Measurements from ENCODE around the gene ARID1B. TPM values are rescaled to one million over a fixed set of nuclear protein-coding genes. Genes with fewer than 3 reads are reported as not detected.

Gene ARID1B
- total and polyA plus RNA-seq, 7 experiments from 2014 or later, result 17.5 to 164 (median 139) TPM

- intact Hi-C loops (cut with micrococcal nuclease), result no loop called here
- DNase-seq, result no peak
- Histone ChIP-seq H3K27ac (ENCODE audit: low read depth, low read length) (no peak overlapping the region), H3K9me3 (ENCODE audit: control insufficient read depth in 2 of 3, low read length in 3 of 3) (no peaks in the 10 kb centered on the region), H3K27me3 (ENCODE audit: control insufficient read depth in 2 of 2, insufficient read depth in 2 of 2, low read length in 2 of 2) (no peaks in the 10 kb centered on the region), H3K4me1 (ENCODE audit: control insufficient read depth in 2 of 2, insufficient read depth in 2 of 2, low read length in 2 of 2) (peaks cover 0 to 23% of the 10 kb centered on the region in 2 donors), H3K36me3 (ENCODE audit: control insufficient read depth in 2 of 3, insufficient read depth in 3 of 3, low read length in 3 of 3) (no peaks in the 10 kb centered on the region), H3K4me3 (ENCODE audit: low read length) (no peak overlapping the region)
- ChIA-PET POLR2A (no interaction called here), CTCF (no interaction called here)
- H3K9me3 Mint-ChIP-seq, result no peaks in the 10 kb centered on the region
- peaks cover 22 to 80% (median 70%) of the 10 kb centered on the region in 7 donors for H3K4me1 Mint-ChIP-seq
- no peak for ATAC-seq
- no peaks in the 10 kb centered on the region for H3K27me3 Mint-ChIP-seq
- peak overlapping the region in 5 of 9 donors; percentile 7 to 82 (median 35) for H3K27ac Mint-ChIP-seq
- peak overlapping the region in 3 of 10 donors; percentile 9 to 26 (median 10) for H3K4me3 Mint-ChIP-seq
- H3K36me3 Mint-ChIP-seq, result peaks cover 0 to 24% (median 5%) of the 10 kb centered on the region in 5 donors
Observed at GRCh38 chr6:156901309-156902019, 124.3 kb downstream of the ARID1B start.

GRCh38 chr6:156902782-156903181, 125.6 kb downstream of the ARID1B start:
- no peaks in the 10 kb centered on the region for H3K27me3 ChIP-seq (ENCODE audit: control insufficient read depth in 2 of 2, insufficient read depth in 2 of 2, low read length in 2 of 2)
- intact Hi-C loops (cut with micrococcal nuclease), result no loop called here
- Mint-ChIP-seq H3K4me1 (peaks cover 22 to 83% (median 76%) of the 10 kb centered on the region in 7 donors), H3K36me3 (peaks cover 0 to 33% (median 5%) of the 10 kb centered on the region in 5 donors), H3K27me3 (no peaks in the 10 kb centered on the region), H3K27ac (peak overlapping the region in 1 of 9 donors; percentile 82), H3K9me3 (no peaks in the 10 kb centered on the region), H3K4me3 (no peak overlapping the region)
- ChIA-PET CTCF (no interaction called here), POLR2A (interaction anchor here (1.0 kb wide), 1 partner anchor 118 kb away, joined by 3 read pairs; no protein-coding TSS in a partner anchor)
- no peaks in the 10 kb centered on the region for H3K9me3 ChIP-seq (ENCODE audit: control insufficient read depth in 2 of 3, low read length in 3 of 3)
- H3K27ac ChIP-seq (ENCODE audit: low read depth, low read length), result no peak overlapping the region
- H3K4me1 ChIP-seq (ENCODE audit: control insufficient read depth in 2 of 2, insufficient read depth in 2 of 2, low read length in 2 of 2), result peaks cover 0 to 23% of the 10 kb centered on the region in 2 donors
- ATAC-seq (no peak), DNase-seq (no peak)
- no peaks in the 10 kb centered on the region for H3K36me3 ChIP-seq (ENCODE audit: control insufficient read depth in 2 of 3, insufficient read depth in 3 of 3, low read length in 3 of 3)
- H3K4me3 ChIP-seq (ENCODE audit: low read length), result no peak overlapping the region

GRCh38 chr6:156904176-156904967, 127.2 kb downstream of the ARID1B start:
- intact Hi-C loops (cut with micrococcal nuclease), result no loop called here
- Histone ChIP-seq H3K9me3 (ENCODE audit: control insufficient read depth in 2 of 3, low read length in 3 of 3) (no peaks in the 10 kb centered on the region), H3K4me3 (ENCODE audit: low read length) (no peak overlapping the region), H3K27me3 (ENCODE audit: control insufficient read depth in 2 of 2, insufficient read depth in 2 of 2, low read length in 2 of 2) (no peaks in the 10 kb centered on the region), H3K27ac (ENCODE audit: low read depth, low read length) (no peak overlapping the region), H3K36me3 (ENCODE audit: control insufficient read depth in 2 of 3, insufficient read depth in 3 of 3, low read length in 3 of 3) (no peaks in the 10 kb centered on the region), H3K4me1 (ENCODE audit: control insufficient read depth in 2 of 2, insufficient read depth in 2 of 2, low read length in 2 of 2) (peaks cover 0 to 17% of the 10 kb centered on the region in 2 donors)
- H3K4me1 Mint-ChIP-seq, result peaks cover 19 to 85% (median 76%) of the 10 kb centered on the region in 7 donors
- ATAC-seq (no peak), DNase-seq (no peak)
- H3K9me3 Mint-ChIP-seq, result no peaks in the 10 kb centered on the region
- H3K36me3 Mint-ChIP-seq, result peaks cover 0 to 31% (median 5%) of the 10 kb centered on the region in 5 donors
- no peaks in the 10 kb centered on the region for H3K27me3 Mint-ChIP-seq
- H3K27ac Mint-ChIP-seq, result peak overlapping the region in 2 of 9 donors; percentile 1 to 18
- CTCF ChIA-PET, result no interaction called here
- H3K4me3 Mint-ChIP-seq, result no peak overlapping the region
- POLR2A ChIA-PET, result no interaction called here

GRCh38 chr6:156905801-156906200, 128.6 kb downstream of the ARID1B start:
- intact Hi-C loops (cut with micrococcal nuclease), result no loop called here
- ChIA-PET POLR2A (no interaction called here), CTCF (no interaction called here)
- H3K27me3 ChIP-seq (ENCODE audit: control insufficient read depth in 2 of 2, insufficient read depth in 2 of 2, low read length in 2 of 2), result no peaks in the 10 kb centered on the region
- no peak overlapping the region for H3K4me3 ChIP-seq (ENCODE audit: low read length)
- no peaks in the 10 kb centered on the region for H3K36me3 ChIP-seq (ENCODE audit: control insufficient read depth in 2 of 3, insufficient read depth in 3 of 3, low read length in 3 of 3)
- Mint-ChIP-seq H3K9me3 (no peaks in the 10 kb centered on the region), H3K4me1 (peaks cover 22 to 85% (median 76%) of the 10 kb centered on the region in 7 donors), H3K27ac (peak overlapping the region in 5 of 9 donors; percentile 20 to 69 (median 35)), H3K27me3 (no peaks in the 10 kb centered on the region), H3K36me3 (peaks cover 0 to 35% (median 5%) of the 10 kb centered on the region in 5 donors), H3K4me3 (no peak overlapping the region)
- no peak for DNase-seq
- H3K27ac ChIP-seq (ENCODE audit: low read depth, low read length), result no peak overlapping the region
- peaks cover 7 to 16% of the 10 kb centered on the region in 2 donors for H3K4me1 ChIP-seq (ENCODE audit: control insufficient read depth in 2 of 2, insufficient read depth in 2 of 2, low read length in 2 of 2)
- no peaks in the 10 kb centered on the region for H3K9me3 ChIP-seq (ENCODE audit: control insufficient read depth in 2 of 3, low read length in 3 of 3)
- no peak for ATAC-seq

- no peak for ATAC-seq
- no peaks in the 10 kb centered on the region for H3K9me3 ChIP-seq (ENCODE audit: control insufficient read depth in 2 of 3, low read length in 3 of 3)
- peaks cover 0 to 34% (median 5%) of the 10 kb centered on the region in 5 donors for H3K36me3 Mint-ChIP-seq
- H3K27ac ChIP-seq (ENCODE audit: low read depth, low read length), result no peak overlapping the region
- no peaks in the 10 kb centered on the region for H3K27me3 ChIP-seq (ENCODE audit: control insufficient read depth in 2 of 2, insufficient read depth in 2 of 2, low read length in 2 of 2)
- intact Hi-C loops (cut with micrococcal nuclease), result no loop called here
- H3K27ac Mint-ChIP-seq, result no peak overlapping the region
- no peak for DNase-seq
- H3K4me1 ChIP-seq (ENCODE audit: control insufficient read depth in 2 of 2, insufficient read depth in 2 of 2, low read length in 2 of 2), result peaks cover 7 to 14% of the 10 kb centered on the region in 2 donors
- H3K4me3 Mint-ChIP-seq, result no peak overlapping the region
- H3K4me3 ChIP-seq (ENCODE audit: low read length), result no peak overlapping the region
- H3K27me3 Mint-ChIP-seq, result no peaks in the 10 kb centered on the region
- POLR2A ChIA-PET, result no interaction called here
- peaks cover 20 to 85% (median 76%) of the 10 kb centered on the region in 7 donors for H3K4me1 Mint-ChIP-seq
- no peaks in the 10 kb centered on the region for H3K36me3 ChIP-seq (ENCODE audit: control insufficient read depth in 2 of 3, insufficient read depth in 3 of 3, low read length in 3 of 3)
- no peaks in the 10 kb centered on the region for H3K9me3 Mint-ChIP-seq
- CTCF ChIA-PET, result interaction anchor here (0.5 kb wide), 1 partner anchor 9 kb away, joined by 4 read pairs; no protein-coding TSS in a partner anchor
Observed at GRCh38 chr6:156906451-156906850, 129.3 kb downstream of the ARID1B start.

GRCh38 chr6:156909212-156910010, 132.2 kb downstream of the ARID1B start:
- ChIA-PET POLR2A (no interaction called here), CTCF (no interaction called here)
- H3K9me3 ChIP-seq (ENCODE audit: control insufficient read depth in 2 of 3, low read length in 3 of 3), result no peaks in the 10 kb centered on the region
- Mint-ChIP-seq H3K27me3 (no peaks in the 10 kb centered on the region), H3K9me3 (no peaks in the 10 kb centered on the region), H3K36me3 (peaks cover 0 to 30% (median 4%) of the 10 kb centered on the region in 5 donors), H3K4me1 (peaks cover 29 to 84% (median 76%) of the 10 kb centered on the region in 7 donors), H3K4me3 (peak overlapping the region in 5 of 10 donors; percentile 7 to 38 (median 24)), H3K27ac (peak overlapping the region in 4 of 9 donors; percentile 32 to 70 (median 42))
- intact Hi-C loops (cut with micrococcal nuclease), result loop anchor here in 1 of 2 donors (2.0 kb wide), 1 partner anchor 15 kb away; no protein-coding TSS in a partner anchor
- no peaks in the 10 kb centered on the region for H3K36me3 ChIP-seq (ENCODE audit: control insufficient read depth in 2 of 3, insufficient read depth in 3 of 3, low read length in 3 of 3)
- peaks cover 10 to 21% of the 10 kb centered on the region in 2 donors for H3K4me1 ChIP-seq (ENCODE audit: control insufficient read depth in 2 of 2, insufficient read depth in 2 of 2, low read length in 2 of 2)
- H3K27ac ChIP-seq (ENCODE audit: low read depth, low read length), result no peak overlapping the region
- H3K4me3 ChIP-seq (ENCODE audit: low read length), result no peak overlapping the region
- no peak for DNase-seq
- ATAC-seq, result no peak
- H3K27me3 ChIP-seq (ENCODE audit: control insufficient read depth in 2 of 2, insufficient read depth in 2 of 2, low read length in 2 of 2), result no peaks in the 10 kb centered on the region

Measured in naive thymus-derived CD4-positive, alpha-beta T cell (primary cell).